Natural killer cell (primary cell): ENCODE measurements around the gene KLHL24. TPM values are rescaled to one million over a fixed set of nuclear protein-coding genes. Genes with fewer than 3 reads are reported as not detected.
"Not testable (repeated sequence)": the region's sequence is repeated elsewhere in the genome, so short reads cannot be mapped to it uniquely, and the experiment has no call there.

Experiments
- ATAC-seq, 3 donors: fragments of 150-1000 bp in 2 of 3; fragments of 200-7000 bp in 1 of 3; cut with Tn5 transposase; 1 replicate in 1 of 3; 2 replicates in 2 of 3; pipeline ENCODE4 v1.10.0; 2021; ENCODE audit warnings: mild to moderate bottlenecking in 2 of 3, moderate library complexity in 2 of 3
- DNase-seq, 2 donors: peaks; one replicate each; pipeline versions ENCODE4 v3.0.0 to v3.0.0-alpha.2; 2013 to 2021; ENCODE audit warnings: mixed read lengths in 1 of 2
- H3K27ac ChIP-seq: one replicate; pipeline ENCODE4 v1.5.1; 2013; ENCODE audit warnings: mild to moderate bottlenecking, low read length
- H3K27me3 ChIP-seq: one replicate; pipeline ENCODE4 v1.6.1; 2013; ENCODE audit warnings: low read length; ENCODE audit not compliant: control insufficient read depth, insufficient read depth
- H3K36me3 ChIP-seq: one replicate; pipeline ENCODE4 v1.6.1; 2013; ENCODE audit warnings: low read length; ENCODE audit not compliant: control insufficient read depth, insufficient read depth
- H3K4me1 ChIP-seq: one replicate; pipeline ENCODE4 v1.6.1; 2013; ENCODE audit warnings: low read length; ENCODE audit not compliant: control insufficient read depth, insufficient read depth
- H3K4me3 ChIP-seq: one replicate; pipeline ENCODE4 v1.5.1; 2013; ENCODE audit warnings: low read length
- H3K9me3 ChIP-seq: one replicate; pipeline ENCODE4 v1.6.1; 2013; ENCODE audit warnings: low read length; ENCODE audit not compliant: control insufficient read depth, insufficient read depth
- H3K27ac Mint-ChIP-seq, 2 donors: one replicate each; pipeline ENCODE4 v1.8.0; 2022; ENCODE audit warnings: mild to moderate bottlenecking in 2 of 2, mixed read lengths in 2 of 2, moderate library complexity in 1 of 2
- H3K27me3 Mint-ChIP-seq, 2 donors: one replicate each; pipeline ENCODE4 v1.8.0; 2022; ENCODE audit warnings: low read depth in 2 of 2, mixed read lengths in 2 of 2
- H3K36me3 Mint-ChIP-seq: one replicate; pipeline ENCODE4 v1.8.0; 2022; ENCODE audit warnings: mixed read lengths
- H3K4me1 Mint-ChIP-seq, 2 donors: one replicate each; pipeline ENCODE4 v1.8.0; 2022; ENCODE audit warnings: mixed read lengths in 2 of 2
- H3K4me3 Mint-ChIP-seq: one replicate; pipeline ENCODE4 v1.8.0; 2022; ENCODE audit warnings: mild to moderate bottlenecking, moderate library complexity, mixed read lengths
- H3K9me3 Mint-ChIP-seq, 2 donors: one replicate each; pipeline ENCODE4 v1.8.0; 2022; ENCODE audit warnings: mixed read lengths in 2 of 2
- WGBS: methylation state at CpG from one replicate; pipeline ENCODE4 v1.1.7; 2013; ENCODE audit warnings: missing lambda C conversion rate; ENCODE audit not compliant: insufficient coverage; 5-methylcytosine and 5-hydroxymethylcytosine counted together
- intact Hi-C: fragments of 100-400 bp; cut with micrococcal nuclease; formaldehyde crosslinking; loops from one replicate; pipeline ENCODE4 v1.14.2; 2022
- total RNA-seq, 4 donors: library from RNA; stranded (reverse); fragments of 120-200 nt in 1 of 4; gene quantifications; one replicate each; pipeline versions ENCODE4 v1.2.3 to v1.2.4, GENCODE V29; 2013 to 2022
- TF ChIP-seq, protein P1 (sequence below): fragments of 200-600 bp; IDR thresholded peaks from one replicate; pipeline ENCODE4 v1.8.0; 2022; ENCODE audit warnings: antibody characterized with exemption

KLHL24 gene
- total RNA-seq, 3 donors from 2014 or later (not counting 1 experiment from before 2014, with no cell fraction given) = 140 to 189 (median 177) TPM

DNA sequence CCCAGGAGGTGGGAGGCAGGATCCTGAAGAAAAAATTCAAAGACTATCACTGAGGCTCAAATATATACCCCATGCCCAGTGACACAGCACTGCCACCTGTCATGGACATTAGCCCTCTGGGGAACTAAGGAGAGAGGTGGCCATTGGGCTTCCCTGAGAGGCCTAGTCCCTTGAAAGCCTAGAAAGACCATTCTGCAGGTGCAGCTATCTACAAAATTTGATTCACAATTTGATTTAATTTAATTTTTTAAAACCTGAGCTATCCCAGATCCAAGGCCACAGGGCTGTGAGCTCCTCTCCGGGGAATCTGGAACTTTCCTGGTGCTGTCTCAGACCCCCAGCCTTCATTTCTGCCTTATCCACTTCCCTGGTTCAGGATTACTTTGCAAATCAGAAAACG, 16.9 kb upstream of the KLHL24 start:
- Histone ChIP-seq H3K4me1 (no peaks in the 10 kb centered on the region), H3K4me3 (no peak overlapping the region), H3K27me3 (no peaks in the 10 kb centered on the region), H3K27ac (no peak overlapping the region), H3K36me3 (no peaks in the 10 kb centered on the region), H3K9me3 (no peaks in the 10 kb centered on the region)
- TF ChIP-seq, protein P1, sequence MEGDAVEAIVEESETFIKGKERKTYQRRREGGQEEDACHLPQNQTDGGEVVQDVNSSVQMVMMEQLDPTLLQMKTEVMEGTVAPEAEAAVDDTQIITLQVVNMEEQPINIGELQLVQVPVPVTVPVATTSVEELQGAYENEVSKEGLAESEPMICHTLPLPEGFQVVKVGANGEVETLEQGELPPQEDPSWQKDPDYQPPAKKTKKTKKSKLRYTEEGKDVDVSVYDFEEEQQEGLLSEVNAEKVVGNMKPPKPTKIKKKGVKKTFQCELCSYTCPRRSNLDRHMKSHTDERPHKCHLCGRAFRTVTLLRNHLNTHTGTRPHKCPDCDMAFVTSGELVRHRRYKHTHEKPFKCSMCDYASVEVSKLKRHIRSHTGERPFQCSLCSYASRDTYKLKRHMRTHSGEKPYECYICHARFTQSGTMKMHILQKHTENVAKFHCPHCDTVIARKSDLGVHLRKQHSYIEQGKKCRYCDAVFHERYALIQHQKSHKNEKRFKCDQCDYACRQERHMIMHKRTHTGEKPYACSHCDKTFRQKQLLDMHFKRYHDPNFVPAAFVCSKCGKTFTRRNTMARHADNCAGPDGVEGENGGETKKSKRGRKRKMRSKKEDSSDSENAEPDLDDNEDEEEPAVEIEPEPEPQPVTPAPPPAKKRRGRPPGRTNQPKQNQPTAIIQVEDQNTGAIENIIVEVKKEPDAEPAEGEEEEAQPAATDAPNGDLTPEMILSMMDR = no peak
- DNase-seq (no peak), ATAC-seq (no peak)
- Mint-ChIP-seq H3K4me3 (no peak overlapping the region), H3K27ac (no peak overlapping the region), H3K27me3 (no peaks in the 10 kb centered on the region), H3K36me3 (no peaks in the 10 kb centered on the region), H3K9me3 (no peaks in the 10 kb centered on the region), H3K4me1 (no peaks in the 10 kb centered on the region)
- WGBS = 95% methylated on average over 2 of the region's 2 CpGs
- intact Hi-C loops = no loop called here

DNA sequence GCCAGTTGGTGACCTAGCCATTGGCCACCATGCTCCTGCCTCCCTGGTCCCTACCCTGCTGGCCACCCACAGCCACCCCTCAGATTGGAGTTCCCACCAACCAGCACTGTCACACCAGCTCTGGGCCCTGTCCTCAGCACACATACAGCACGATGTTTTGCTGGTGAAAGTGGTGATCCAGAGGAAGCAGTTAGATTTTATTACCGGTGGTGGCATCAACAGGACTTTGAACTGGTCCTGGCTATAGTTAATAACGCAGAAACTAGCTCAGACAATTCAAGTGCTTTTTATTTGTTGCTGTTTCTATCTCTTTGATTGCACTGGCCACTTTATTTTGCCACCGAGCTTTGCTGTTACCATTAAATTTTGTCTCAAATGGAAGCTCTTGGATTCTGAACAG, 16.4 kb upstream of the KLHL24 start:
- no peaks in the 10 kb centered on the region for H3K9me3 Mint-ChIP-seq
- no peaks in the 10 kb centered on the region for H3K36me3 Mint-ChIP-seq
- TF ChIP-seq, protein P1 = no peak
- Histone ChIP-seq H3K27ac (no peak overlapping the region), H3K4me3 (no peak overlapping the region), H3K27me3 (no peaks in the 10 kb centered on the region), H3K4me1 (no peaks in the 10 kb centered on the region), H3K9me3 (no peaks in the 10 kb centered on the region), H3K36me3 (no peaks in the 10 kb centered on the region)
- no peak for DNase-seq
- H3K27me3 Mint-ChIP-seq = no peaks in the 10 kb centered on the region
- 91% methylated on average over 4 of the region's 4 CpGs for WGBS
- no peaks in the 10 kb centered on the region for H3K4me1 Mint-ChIP-seq
- intact Hi-C loops = no loop called here
- H3K27ac Mint-ChIP-seq = no peak overlapping the region
- H3K4me3 Mint-ChIP-seq = no peak overlapping the region
- no peak for ATAC-seq

DNA sequence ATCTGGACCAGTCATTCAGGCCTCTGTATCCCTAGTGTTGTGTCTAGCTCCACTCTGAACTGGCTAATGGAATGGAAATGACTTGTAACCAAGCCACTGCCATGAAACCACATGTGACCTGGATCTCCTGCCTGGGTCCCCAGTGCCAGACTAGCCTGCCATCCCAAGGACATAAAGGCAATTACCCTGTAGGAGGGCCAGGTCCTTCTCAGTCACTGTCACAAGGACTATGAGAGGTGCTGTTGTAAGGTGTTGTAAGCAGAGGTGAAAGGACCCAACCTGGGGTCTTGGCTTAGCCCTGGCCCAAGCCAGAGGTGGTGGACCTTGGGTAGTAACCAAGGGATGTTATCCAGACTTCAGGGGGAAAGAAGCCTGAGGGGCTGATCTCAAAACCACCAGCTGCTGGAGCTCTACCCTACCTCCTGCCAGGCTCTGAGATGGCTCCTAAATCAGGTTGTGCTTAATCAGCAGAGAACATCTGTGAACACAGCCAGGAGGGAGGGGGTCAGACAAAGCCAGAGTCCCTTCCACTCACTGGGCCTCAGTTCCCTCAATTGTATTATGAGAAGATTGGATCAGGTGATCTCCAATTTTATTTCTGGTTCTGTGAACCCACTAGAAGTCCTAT, 15.7 kb upstream of the KLHL24 start:
- no peak overlapping the region for H3K4me3 ChIP-seq
- no peaks in the 10 kb centered on the region for H3K36me3 Mint-ChIP-seq
- no peak for ATAC-seq
- no peak for DNase-seq
- no peak overlapping the region for H3K27ac Mint-ChIP-seq
- no peaks in the 10 kb centered on the region for H3K4me1 ChIP-seq
- no peaks in the 10 kb centered on the region for H3K36me3 ChIP-seq
- H3K27ac ChIP-seq = no peak overlapping the region
- no peaks in the 10 kb centered on the region for H3K9me3 Mint-ChIP-seq
- intact Hi-C loops = no loop called here
- H3K27me3 ChIP-seq = no peaks in the 10 kb centered on the region
- no peaks in the 10 kb centered on the region for H3K27me3 Mint-ChIP-seq
- H3K4me3 Mint-ChIP-seq = no peak overlapping the region
- TF ChIP-seq, protein P1 = no peak
- H3K9me3 ChIP-seq = no peaks in the 10 kb centered on the region
- no peaks in the 10 kb centered on the region for H3K4me1 Mint-ChIP-seq

DNA sequence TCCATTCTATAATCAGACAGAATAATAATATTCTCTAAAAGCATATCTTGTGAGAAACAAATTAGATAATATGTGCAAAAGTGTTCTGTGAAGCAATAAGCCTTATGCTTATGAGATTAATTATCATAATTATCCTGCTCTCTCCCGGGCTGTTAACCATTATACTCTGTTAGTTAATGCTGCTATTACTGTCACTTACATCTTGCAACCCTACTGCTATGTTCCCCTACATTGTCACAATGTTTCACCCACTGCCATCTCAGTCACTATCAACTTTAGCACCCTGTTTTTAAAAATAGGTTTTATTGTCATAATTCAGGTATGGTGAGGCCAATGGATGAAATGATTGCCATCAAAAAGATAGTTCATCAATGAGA, 15.2 kb upstream of the KLHL24 start:
- no peaks in the 10 kb centered on the region for H3K4me1 Mint-ChIP-seq
- DNase-seq = no peak
- no peaks in the 10 kb centered on the region for H3K27me3 Mint-ChIP-seq
- WGBS = 92% methylated on average over 1 of the region's 1 CpG
- intact Hi-C loops = no loop called here
- H3K36me3 Mint-ChIP-seq = no peaks in the 10 kb centered on the region
- no peak overlapping the region for H3K27ac Mint-ChIP-seq
- Histone ChIP-seq H3K4me3 (no peak overlapping the region), H3K4me1 (no peaks in the 10 kb centered on the region), H3K27ac (no peak overlapping the region), H3K9me3 (no peaks in the 10 kb centered on the region), H3K27me3 (no peaks in the 10 kb centered on the region), H3K36me3 (no peaks in the 10 kb centered on the region)
- no peak overlapping the region for H3K4me3 Mint-ChIP-seq
- ATAC-seq = no peak
- TF ChIP-seq, protein P1 = no peak
- H3K9me3 Mint-ChIP-seq = no peaks in the 10 kb centered on the region

DNA sequence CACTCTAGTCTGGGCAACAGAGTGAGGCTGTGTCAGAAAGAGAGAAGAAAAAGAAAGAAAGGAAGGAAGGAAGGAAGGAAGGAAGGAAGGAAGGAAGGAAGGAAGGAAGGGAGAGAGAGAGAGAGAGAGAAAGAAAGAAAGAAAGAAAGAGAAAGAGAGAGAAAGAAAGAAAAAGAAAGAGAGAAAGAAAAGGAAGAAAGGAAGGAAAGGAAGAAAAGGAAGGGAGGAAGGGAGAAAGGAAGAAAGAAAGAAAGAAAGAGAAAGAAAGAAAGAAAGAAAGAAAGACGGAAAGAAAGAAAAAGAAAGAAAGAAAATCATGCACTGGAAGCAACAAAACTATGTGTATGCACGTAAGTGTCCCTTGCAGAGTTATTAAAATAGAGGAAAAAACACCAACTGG, 12.9 kb upstream of the KLHL24 start:
- H3K9me3 ChIP-seq, H3K9me3 Mint-ChIP-seq, H3K36me3 Mint-ChIP-seq, H3K27me3 ChIP-seq, H3K27me3 Mint-ChIP-seq, H3K27ac Mint-ChIP-seq, H3K27ac ChIP-seq, H3K4me3 ChIP-seq, DNase-seq, ATAC-seq, H3K36me3 ChIP-seq, intact Hi-C loops, H3K4me3 Mint-ChIP-seq, H3K4me1 Mint-ChIP-seq, H3K4me1 ChIP-seq: not testable (repeated sequence)
- 87% methylated on average over 2 of the region's 2 CpGs for WGBS
